DOHH2 (cell line): Measurements from ENCODE around the gene FNDC7.

Source experiments
- EZH2phosphoT487 ChIP-seq: fragments of 200-600 bp; sonication (generic); IDR thresholded peaks from 2 replicates; pipeline ENCODE4 v1.6.1; 2017; ENCODE audit warnings: borderline replicate concordance, mild to moderate bottlenecking, antibody characterized with exemption, low read length, moderate library complexity, mixed read lengths
- TF ChIP-seq, protein P1 (sequence below): fragments of 200-600 bp; sonication (generic); IDR thresholded peaks from one replicate; pipeline ENCODE4 v1.5.1; 2014; ENCODE audit warnings: antibody characterized with exemption, mild to moderate bottlenecking, low read depth, low read length; ENCODE audit not compliant: poor library complexity, severe bottlenecking

DNA sequence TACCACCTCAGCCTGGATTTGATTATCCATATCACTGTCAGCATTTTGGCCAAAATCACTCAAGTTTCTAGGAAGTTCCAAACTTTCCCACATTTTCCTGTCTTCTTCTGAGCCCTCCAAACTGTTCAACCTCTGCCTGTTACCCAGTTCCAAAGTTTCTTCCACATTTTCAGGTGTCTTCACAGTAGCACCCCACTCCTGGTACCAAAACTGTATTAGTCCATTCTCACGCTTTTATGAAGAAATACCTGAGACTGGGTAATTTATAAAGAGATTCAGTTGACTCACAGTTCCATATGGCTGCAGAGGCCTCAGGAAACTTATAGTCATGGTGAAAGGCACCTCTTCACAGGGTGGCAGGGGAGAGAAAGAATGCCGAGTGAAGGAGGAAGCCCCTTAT lies 73.2 kb downstream of the FNDC7 start:
- TF ChIP-seq, protein P1, sequence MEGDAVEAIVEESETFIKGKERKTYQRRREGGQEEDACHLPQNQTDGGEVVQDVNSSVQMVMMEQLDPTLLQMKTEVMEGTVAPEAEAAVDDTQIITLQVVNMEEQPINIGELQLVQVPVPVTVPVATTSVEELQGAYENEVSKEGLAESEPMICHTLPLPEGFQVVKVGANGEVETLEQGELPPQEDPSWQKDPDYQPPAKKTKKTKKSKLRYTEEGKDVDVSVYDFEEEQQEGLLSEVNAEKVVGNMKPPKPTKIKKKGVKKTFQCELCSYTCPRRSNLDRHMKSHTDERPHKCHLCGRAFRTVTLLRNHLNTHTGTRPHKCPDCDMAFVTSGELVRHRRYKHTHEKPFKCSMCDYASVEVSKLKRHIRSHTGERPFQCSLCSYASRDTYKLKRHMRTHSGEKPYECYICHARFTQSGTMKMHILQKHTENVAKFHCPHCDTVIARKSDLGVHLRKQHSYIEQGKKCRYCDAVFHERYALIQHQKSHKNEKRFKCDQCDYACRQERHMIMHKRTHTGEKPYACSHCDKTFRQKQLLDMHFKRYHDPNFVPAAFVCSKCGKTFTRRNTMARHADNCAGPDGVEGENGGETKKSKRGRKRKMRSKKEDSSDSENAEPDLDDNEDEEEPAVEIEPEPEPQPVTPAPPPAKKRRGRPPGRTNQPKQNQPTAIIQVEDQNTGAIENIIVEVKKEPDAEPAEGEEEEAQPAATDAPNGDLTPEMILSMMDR: no peak
- TF ChIP-seq EZH2phosphoT487: no peak
